Stimulated activated CD8-positive, alpha-beta memory T cell treated with anti-CD3 and anti-CD28 coated beads, Interleukin-4, amount 100 ng/mL, for 1 hour (primary cell): ENCODE results near the gene CNOT8.

Source experiments
- DNase-seq, 2 donors: peaks; one replicate each; pipeline ENCODE4 v3.0.0-alpha.2; 2020; ENCODE audit warnings: low read depth in 2 of 2, low spot score in 1 of 2

Gene CNOT8

DNA sequence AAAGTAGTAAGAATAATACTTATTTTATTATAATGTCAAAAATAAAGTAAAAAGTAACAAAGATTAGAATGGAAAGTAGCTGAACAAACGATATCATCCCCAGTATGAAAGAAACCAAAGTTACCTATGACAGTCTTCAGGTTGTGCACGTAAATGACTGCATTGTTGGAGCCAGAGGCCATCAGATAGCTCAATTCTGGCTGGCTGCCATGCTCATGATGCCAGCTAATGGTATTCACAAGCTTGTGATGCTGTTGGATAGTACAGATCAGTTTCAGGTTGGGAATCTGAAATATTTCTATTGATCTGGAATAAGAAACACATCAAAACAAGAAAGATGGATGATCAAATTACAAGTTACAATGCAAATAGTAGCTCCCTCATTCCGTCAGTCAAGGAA is 58.4 kb downstream of the CNOT8 start:
- DNase-seq = no peak

DNA sequence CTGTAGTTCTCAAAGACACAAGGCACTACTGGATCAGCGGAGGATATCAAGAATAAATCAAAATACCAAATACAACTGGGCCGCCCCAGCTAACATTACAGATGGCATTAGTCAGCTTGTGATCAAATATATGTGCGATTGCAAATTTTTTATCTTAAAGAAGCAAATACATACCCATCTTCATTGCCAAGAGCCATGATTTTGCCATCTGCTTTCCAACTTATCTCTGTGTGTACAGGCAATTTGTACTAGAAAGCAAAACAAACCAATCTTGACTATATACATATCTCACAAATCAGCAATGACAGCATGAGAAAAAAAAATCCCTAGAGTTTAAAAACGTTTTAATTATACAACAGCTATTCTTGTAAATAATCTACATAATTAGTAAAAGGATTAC is 59.3 kb downstream of the CNOT8 start:
- DNase-seq = no peak

- no peak for DNase-seq
These were observed 65.3 kb downstream of the CNOT8 start for GRCh38 chr5:154923441-154924430.
